Psoas muscle (tissue), 8 donors: ENCODE results near the gene C16orf95. TPM values are rescaled to one million over a fixed set of nuclear protein-coding genes. Genes with fewer than 3 reads are reported as not detected.

Experiments
- ATAC-seq, 4 donors: fragments of 200-7000 bp; cut with Tn5 transposase; one replicate each; pipeline ENCODE4 v1.9.1; 2020; ENCODE audit warnings: moderate library complexity in 3 of 4, mild to moderate bottlenecking in 2 of 4
- DNase-seq, 2 donors: peaks; one replicate each; pipeline ENCODE4 v3.0.0-alpha.2; 2020
- H3K27ac ChIP-seq: fragments of 200-600 bp; one replicate; pipeline ENCODE4 v1.8.0; 2022
- H3K27me3 ChIP-seq, 3 donors: fragments of 200-600 bp in 1 of 3; one replicate each; pipeline versions ENCODE4 v1.6.1 to v1.8.0; 2013 to 2022; ENCODE audit warnings: low read length in 2 of 3, mild to moderate bottlenecking in 2 of 3, moderate library complexity in 1 of 3; ENCODE audit not compliant: insufficient read depth in 3 of 3
- H3K36me3 ChIP-seq, 2 donors: fragments of 200-600 bp in 1 of 2; one replicate each; pipeline versions ENCODE4 v1.6.1 to v1.8.0; 2013 to 2022; ENCODE audit warnings: low read depth in 1 of 2, mild to moderate bottlenecking in 1 of 2, moderate library complexity in 1 of 2; ENCODE audit not compliant: insufficient read depth in 1 of 2
- H3K4me1 ChIP-seq: fragments of 200-600 bp; one replicate; pipeline ENCODE4 v1.8.0; 2022
- H3K4me3 ChIP-seq: fragments of 200-600 bp; one replicate; pipeline ENCODE4 v1.8.0; 2022; ENCODE audit warnings: mild to moderate bottlenecking
- H3K9me3 ChIP-seq: fragments of 200-600 bp; one replicate; pipeline ENCODE4 v1.8.0; 2022
- WGBS, 3 donors: extraction: QIAGEN DNeasy Blood & Tissue Kit; methylation state at CpG; one replicate each; pipeline versions ENCODE4 v1.1.6 to v1.1.7; 2013; 5-methylcytosine and 5-hydroxymethylcytosine counted together
- intact Hi-C, 2 donors: fragments of 100-400 bp; cut with DNase I; formaldehyde crosslinking; loops; one replicate each; pipeline versions ENCODE4 v1.11.0 to v1.14.2; 2022
- polyA plus RNA-seq, 3 donors: library from polyadenylated mRNA; stranded (reverse); fragments of 200-250 nt; gene quantifications; one replicate each; pipeline ENCODE4 v1.2.3, GENCODE V29; 2013
- total RNA-seq, 4 donors: library from RNA; stranded (reverse); fragmentation: NEBNext Ultra II Directional in 2 of 4; extraction: Animal tissue kit (Norgen Biotek cat#: 25700) in 2 of 4; gene quantifications; one replicate each; pipeline versions ENCODE4 v1.2.1 to v1.2.4, GENCODE V29; 2021 to 2023
- TF ChIP-seq, protein P1 (sequence below): fragments of 200-600 bp; IDR thresholded peaks from one replicate; pipeline ENCODE4 v1.8.0; 2022; ENCODE audit warnings: antibody characterized with exemption
- donor health status: healthy with polysubstance abuse.
- donor health status: DM: no; HTN: no; CAD: no; lungs with moderate emphysema.
- donor health status: Bipolar disorder and iron deficiency.
- donor health status: healthy.
- donor health status: DM: yes; HTN: yes; CAD: no.
- donor health status: DM: no; HTN: no; CAD: no.
- donor health status: DM: no; HTN: no; CAD: no.
- donor health status: DM: yes; HTN: yes; CAD: no.

Gene C16orf95
- total and polyA plus RNA-seq, 7 donors: 1.7 to 8.1 (median 5.4) TPM

DNA sequence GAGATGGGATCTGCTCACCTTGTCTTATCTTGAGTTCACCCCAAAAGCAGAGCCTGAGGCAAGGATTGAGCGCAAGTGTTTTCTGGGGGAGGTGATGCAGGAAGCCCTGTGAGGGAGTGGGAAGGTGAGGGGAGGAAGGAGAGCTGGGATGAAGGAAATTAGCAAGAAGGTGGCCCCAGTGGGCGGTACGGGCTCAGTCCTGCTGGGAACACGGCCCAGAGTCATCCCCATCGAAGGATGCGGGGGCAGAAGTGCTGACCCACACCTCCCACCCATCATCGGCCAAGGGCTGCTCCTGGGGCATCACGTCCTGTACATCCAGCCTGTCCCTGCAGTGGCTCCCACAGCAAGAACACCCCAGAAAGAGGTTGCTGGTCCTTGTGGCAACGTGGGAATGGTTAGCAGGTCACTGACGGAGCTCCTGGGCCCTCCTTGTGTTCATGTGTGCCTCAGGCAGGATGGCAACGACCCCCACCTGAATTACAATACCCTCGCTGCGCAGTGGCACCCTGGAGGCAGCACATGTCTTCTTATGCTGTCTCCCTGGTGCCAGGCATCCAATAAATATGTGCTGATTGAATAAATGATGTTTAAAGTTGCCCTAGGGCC, 18.2 kb downstream of the C16orf95 start:
- TF ChIP-seq, protein P1, sequence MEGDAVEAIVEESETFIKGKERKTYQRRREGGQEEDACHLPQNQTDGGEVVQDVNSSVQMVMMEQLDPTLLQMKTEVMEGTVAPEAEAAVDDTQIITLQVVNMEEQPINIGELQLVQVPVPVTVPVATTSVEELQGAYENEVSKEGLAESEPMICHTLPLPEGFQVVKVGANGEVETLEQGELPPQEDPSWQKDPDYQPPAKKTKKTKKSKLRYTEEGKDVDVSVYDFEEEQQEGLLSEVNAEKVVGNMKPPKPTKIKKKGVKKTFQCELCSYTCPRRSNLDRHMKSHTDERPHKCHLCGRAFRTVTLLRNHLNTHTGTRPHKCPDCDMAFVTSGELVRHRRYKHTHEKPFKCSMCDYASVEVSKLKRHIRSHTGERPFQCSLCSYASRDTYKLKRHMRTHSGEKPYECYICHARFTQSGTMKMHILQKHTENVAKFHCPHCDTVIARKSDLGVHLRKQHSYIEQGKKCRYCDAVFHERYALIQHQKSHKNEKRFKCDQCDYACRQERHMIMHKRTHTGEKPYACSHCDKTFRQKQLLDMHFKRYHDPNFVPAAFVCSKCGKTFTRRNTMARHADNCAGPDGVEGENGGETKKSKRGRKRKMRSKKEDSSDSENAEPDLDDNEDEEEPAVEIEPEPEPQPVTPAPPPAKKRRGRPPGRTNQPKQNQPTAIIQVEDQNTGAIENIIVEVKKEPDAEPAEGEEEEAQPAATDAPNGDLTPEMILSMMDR: no peak
- no peaks in the 10 kb centered on the region for H3K9me3 ChIP-seq
- no peak overlapping the region for H3K4me3 ChIP-seq
- no peaks in the 10 kb centered on the region for H3K4me1 ChIP-seq
- intact Hi-C loops: no loop called here
- DNase-seq (no peak), ATAC-seq (no peak)
- no peak overlapping the region for H3K27ac ChIP-seq
- no peaks in the 10 kb centered on the region for H3K27me3 ChIP-seq
- 86 to 89% (median 87%) methylated on average over 13 of the region's 13 CpGs for WGBS, 3 donors
- peaks cover 0 to 12% of the 10 kb centered on the region in 2 donors for H3K36me3 ChIP-seq

DNA sequence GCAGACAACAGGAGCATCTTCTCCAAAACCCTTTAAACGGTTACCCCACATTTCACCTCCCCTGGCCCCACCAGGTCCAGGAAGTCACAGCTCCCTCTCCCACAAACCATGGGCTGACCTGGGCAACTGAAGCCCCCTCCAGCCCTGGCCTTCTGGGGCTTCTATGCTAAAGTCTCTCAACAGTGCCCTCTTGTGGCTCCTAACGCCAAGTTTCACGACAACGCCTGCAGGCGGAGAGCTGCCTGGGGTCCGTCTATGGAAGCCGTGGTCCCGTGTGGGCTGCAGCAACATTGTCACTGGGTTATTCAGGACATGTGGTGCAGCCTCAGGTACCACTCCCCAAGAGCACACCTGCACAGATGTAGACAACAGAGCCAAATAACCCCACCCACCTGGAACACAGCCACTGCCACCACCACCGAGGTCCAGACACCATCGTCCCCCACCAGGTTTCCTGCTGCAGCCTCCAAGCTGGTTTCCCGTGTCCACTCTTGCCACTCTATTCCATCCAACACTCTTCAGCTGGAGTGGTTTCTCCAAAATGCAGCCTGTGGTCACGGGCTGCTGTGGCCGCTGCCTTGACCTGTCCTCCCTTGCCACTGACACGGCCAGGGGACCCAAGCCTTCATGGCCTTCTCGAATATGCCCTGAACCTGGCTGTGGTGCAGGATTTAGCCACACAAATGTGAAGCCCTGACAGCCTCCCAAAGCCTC, 19.1 kb downstream of the C16orf95 start:
- WGBS, 3 donors: 58 to 59% (median 58%) methylated on average over 15 of the region's 15 CpGs
- TF ChIP-seq, protein P1: peak; percentile 50
- H3K9me3 ChIP-seq: no peaks in the 10 kb centered on the region
- intact Hi-C loops: no loop called here
- no peak overlapping the region for H3K27ac ChIP-seq
- H3K4me3 ChIP-seq: no peak overlapping the region
- ATAC-seq (peak in 2 of 4 donors; percentile 38 to 59), DNase-seq (no peak)
- H3K36me3 ChIP-seq: peaks cover 0 to 12% of the 10 kb centered on the region in 2 donors
- H3K4me1 ChIP-seq: no peaks in the 10 kb centered on the region
- H3K27me3 ChIP-seq: no peaks in the 10 kb centered on the region

DNA sequence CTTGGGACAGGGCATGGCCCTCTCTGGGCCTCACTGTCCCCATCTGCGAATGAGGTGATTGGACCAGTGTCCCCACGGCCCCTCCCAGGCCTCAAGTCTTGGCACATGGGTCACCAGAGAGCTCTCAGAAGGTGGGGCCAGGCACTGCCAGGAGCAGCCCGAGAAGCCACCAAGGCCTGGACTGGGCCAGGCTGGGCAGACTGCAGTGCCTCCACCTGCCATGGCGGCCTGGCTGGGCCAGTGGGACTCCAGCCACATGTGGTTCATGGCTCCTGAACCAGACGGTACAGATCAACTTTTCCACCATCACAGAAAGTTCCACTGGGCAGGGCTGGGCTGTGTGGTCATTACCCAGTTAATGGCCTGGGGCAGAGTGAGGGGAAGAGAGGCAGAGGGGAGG, 19.8 kb downstream of the C16orf95 start:
- no peak for DNase-seq
- WGBS, 3 donors: 80 to 91% (median 82%) methylated on average over 5 of the region's 5 CpGs
- H3K27ac ChIP-seq: no peak overlapping the region
- H3K9me3 ChIP-seq: no peaks in the 10 kb centered on the region
- H3K4me3 ChIP-seq: no peak overlapping the region
- no peaks in the 10 kb centered on the region for H3K27me3 ChIP-seq
- H3K4me1 ChIP-seq: no peaks in the 10 kb centered on the region
- TF ChIP-seq, protein P1: no peak
- intact Hi-C loops: no loop called here
- ATAC-seq: no peak
- peaks cover 0 to 7% of the 10 kb centered on the region in 2 donors for H3K36me3 ChIP-seq

DNA sequence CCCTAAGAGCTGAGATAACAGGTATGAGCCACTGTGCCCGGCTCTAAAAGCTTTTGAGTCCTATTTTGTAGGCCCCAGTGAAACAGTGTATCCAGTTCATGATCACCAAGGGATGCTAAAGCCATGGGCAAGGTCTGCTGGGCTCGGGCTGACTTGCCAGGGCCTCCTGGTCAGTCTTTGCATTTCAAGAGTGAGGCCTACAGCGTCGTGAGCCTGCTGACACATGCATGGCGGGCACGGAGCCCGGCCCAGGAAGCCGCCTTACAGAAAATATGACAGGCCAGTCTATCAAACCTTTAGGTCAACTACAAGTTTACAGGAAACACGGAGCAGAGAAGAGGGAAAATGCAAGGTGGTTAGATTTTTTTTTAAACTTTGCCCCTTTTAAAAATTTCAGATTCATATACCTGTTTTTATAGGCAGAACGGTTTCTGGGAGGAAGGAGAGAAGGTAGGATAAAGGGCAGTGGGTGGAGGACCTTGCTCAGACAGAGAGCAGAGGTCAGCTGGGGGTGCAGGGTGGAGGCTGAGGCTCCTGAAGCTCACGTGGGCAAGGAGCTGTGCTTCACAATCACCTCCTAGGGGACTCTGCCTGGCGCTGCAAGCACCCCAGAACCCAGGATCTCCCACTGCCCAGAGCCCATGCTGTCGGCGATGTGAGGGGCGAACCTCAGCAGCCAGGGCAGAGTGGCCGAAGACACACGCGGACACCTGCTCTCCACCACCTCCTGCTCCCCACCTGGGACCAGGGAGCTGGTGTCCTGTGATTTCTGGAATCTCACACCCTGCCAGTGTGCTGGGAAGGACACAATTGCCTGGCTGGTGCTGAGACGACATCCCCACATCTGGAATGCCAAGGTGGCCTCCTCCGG, 21.3 kb downstream of the C16orf95 start:
- ATAC-seq (no peak), DNase-seq (no peak)
- Histone ChIP-seq H3K36me3 (no peaks in the 10 kb centered on the region), H3K9me3 (no peaks in the 10 kb centered on the region), H3K27ac (no peak overlapping the region), H3K4me1 (no peaks in the 10 kb centered on the region), H3K4me3 (no peak overlapping the region), H3K27me3 (no peaks in the 10 kb centered on the region)
- TF ChIP-seq, protein P1: no peak
- WGBS, 3 donors: 86 to 88% (median 88%) methylated on average over 19 to 20 of the region's 20 CpGs
- intact Hi-C loops: no loop called here
